ENCODE measurements around the gene ALG1L2. TPM values are rescaled to one million over a fixed set of nuclear protein-coding genes. Genes with fewer than 3 reads are reported as not detected.
"Not testable (repeated sequence)": the region's sequence is repeated elsewhere in the genome, so short reads cannot be mapped to it uniquely, and the experiment has no call there.

Gene ALG1L2
- total RNA-seq (2014; rRNA removed; shearing (Covaris generic); ENCODE audit: low replicate concordance): not detected in 2 replicates

GRCh38 chr3:130081351-130081881 is at the start of gene ALG1L2:
Gene ALG1L2, plus strand, starts transcription at chr3:130081831. Its CDS starts 186 bp downstream, at chr3:130082017.
- no peaks in the 10 kb centered on the region for H3K36me3 ChIP-seq
- no peaks in the 10 kb centered on the region for H3K27me3 ChIP-seq
- no peaks in the 10 kb centered on the region for H3K9me3 ChIP-seq
- no peak for DNase-seq
- H3K4me3 ChIP-seq: no peak within 1 kb of the TSS

GRCh38 chr3:130037126-130037815 is 44.4 kb upstream of the ALG1L2 start:
- not testable (repeated sequence) for H3K27me3 ChIP-seq, H3K36me3 ChIP-seq, H3K9me3 ChIP-seq, H3K4me3 ChIP-seq
- peak; percentile 94 for DNase-seq

GRCh38 chr3:130042736-130043135 is 38.9 kb upstream of the ALG1L2 start:
- peak; percentile 92 for DNase-seq

GRCh38 chr3:130043658-130044057 is 38.0 kb upstream of the ALG1L2 start:
- H3K4me3 ChIP-seq, H3K36me3 ChIP-seq, DNase-seq, H3K9me3 ChIP-seq, H3K27me3 ChIP-seq: not testable (repeated sequence)

More at GRCh38 chr3:130042736-130043135, 38.9 kb upstream of the ALG1L2 start:
- H3K9me3 ChIP-seq, H3K36me3 ChIP-seq, H3K4me3 ChIP-seq, H3K27me3 ChIP-seq: not testable (repeated sequence)

GRCh38 chr3:130044370-130044769 is 37.3 kb upstream of the ALG1L2 start:
- Histone ChIP-seq H3K27me3 (no peaks in the 10 kb centered on the region), H3K9me3 (no peaks in the 10 kb centered on the region), H3K36me3 (no peaks in the 10 kb centered on the region), H3K4me3 (no peak overlapping the region)
- no peak for DNase-seq

GRCh38 chr3:130048726-130049125 is 32.9 kb upstream of the ALG1L2 start:
- Histone ChIP-seq H3K9me3 (no peaks in the 10 kb centered on the region), H3K27me3 (no peaks in the 10 kb centered on the region), H3K4me3 (no peak overlapping the region), H3K36me3 (no peaks in the 10 kb centered on the region)
- DNase-seq: no peak

GRCh38 chr3:130052366-130052765 is 29.3 kb upstream of the ALG1L2 start:
- not testable (repeated sequence) for H3K4me3 ChIP-seq, DNase-seq, H3K27me3 ChIP-seq, H3K9me3 ChIP-seq, H3K36me3 ChIP-seq

- not testable (repeated sequence) for H3K4me3 ChIP-seq, H3K27me3 ChIP-seq, H3K9me3 ChIP-seq, H3K36me3 ChIP-seq, DNase-seq
Observed at GRCh38 chr3:130052965-130053364, 28.7 kb upstream of the ALG1L2 start.

GRCh38 chr3:130057536-130058266 is 23.9 kb upstream of the ALG1L2 start:
- H3K36me3 ChIP-seq, H3K9me3 ChIP-seq, DNase-seq, H3K4me3 ChIP-seq, H3K27me3 ChIP-seq: not testable (repeated sequence)

- not testable (repeated sequence) for DNase-seq, H3K36me3 ChIP-seq, H3K4me3 ChIP-seq, H3K27me3 ChIP-seq, H3K9me3 ChIP-seq
Observed at GRCh38 chr3:130058267-130058657, 23.4 kb upstream of the ALG1L2 start.

GRCh38 chr3:130058716-130059115 is 22.9 kb upstream of the ALG1L2 start:
- H3K9me3 ChIP-seq, H3K36me3 ChIP-seq, H3K27me3 ChIP-seq, H3K4me3 ChIP-seq, DNase-seq: not testable (repeated sequence)

- not testable (repeated sequence) for DNase-seq, H3K4me3 ChIP-seq, H3K9me3 ChIP-seq, H3K27me3 ChIP-seq, H3K36me3 ChIP-seq
Observed at GRCh38 chr3:130059162-130059561, 22.5 kb upstream of the ALG1L2 start.

- Histone ChIP-seq H3K9me3 (no peaks in the 10 kb centered on the region), H3K27me3 (no peaks in the 10 kb centered on the region), H3K4me3 (no peak overlapping the region), H3K36me3 (no peaks in the 10 kb centered on the region)
- no peak for DNase-seq
Observed at GRCh38 chr3:130073582-130073981, 8.0 kb upstream of the ALG1L2 start.

GRCh38 chr3:130077636-130078035 is 4.0 kb upstream of the ALG1L2 start:
- Histone ChIP-seq H3K4me3 (no peak overlapping the region), H3K36me3 (no peaks in the 10 kb centered on the region), H3K27me3 (no peaks in the 10 kb centered on the region), H3K9me3 (no peaks in the 10 kb centered on the region)
- DNase-seq: no peak

- not testable (repeated sequence) for DNase-seq
Observed at GRCh38 chr3:130083363-130084090, 1.9 kb downstream of the ALG1L2 start.

GRCh38 chr3:130084436-130084980 is 2.9 kb downstream of the ALG1L2 start:
- H3K36me3 ChIP-seq: no peaks in the 10 kb centered on the region
- H3K4me3 ChIP-seq: no peak overlapping the region
- H3K9me3 ChIP-seq: no peaks in the 10 kb centered on the region
- DNase-seq: no peak
- no peaks in the 10 kb centered on the region for H3K27me3 ChIP-seq

More at GRCh38 chr3:130083363-130084090, 1.9 kb downstream of the ALG1L2 start:
- not testable (repeated sequence) for H3K4me3 ChIP-seq, H3K9me3 ChIP-seq, H3K27me3 ChIP-seq, H3K36me3 ChIP-seq

- H3K36me3 ChIP-seq: no peaks in the 10 kb centered on the region
- no peak overlapping the region for H3K4me3 ChIP-seq
- no peaks in the 10 kb centered on the region for H3K9me3 ChIP-seq
- H3K27me3 ChIP-seq: no peaks in the 10 kb centered on the region
- DNase-seq: no peak
Observed at GRCh38 chr3:130085881-130086280, 4.2 kb downstream of the ALG1L2 start.
